Measurements from ENCODE around the gene PSRC1.
A peak's percentile ranks its signal among the peaks of the same experiment; 100 is the strongest.

PSRC1 gene

GRCh38 chr1:109265016-109265415, 17.9 kb downstream of the PSRC1 start:
- H2AFZ ChIP-seq (ENCODE audit: low read length), result no peak overlapping the region
- H4K20me1 ChIP-seq (ENCODE audit: insufficient read depth, low read length, poor library complexity, severe bottlenecking), result no peaks in the 10 kb centered on the region
- H3K4me1 ChIP-seq (ENCODE audit: insufficient read depth, low read length, poor library complexity, severe bottlenecking), result no peaks in the 10 kb centered on the region
- H3K79me2 ChIP-seq (ENCODE audit: insufficient read depth, low read length), result no peaks in the 10 kb centered on the region
- H3K9me2 ChIP-seq (replicated peaks; ENCODE audit: low read depth, low read length), result no peaks in the 10 kb centered on the region
- H3K4me3 ChIP-seq (ENCODE audit: low read length, poor library complexity, severe bottlenecking), result no peak overlapping the region
- H3K9ac ChIP-seq (ENCODE audit: low read depth, low read length, poor library complexity, severe bottlenecking), result no peak overlapping the region
- H3K27me3 ChIP-seq (ENCODE audit: insufficient read depth, low read length, poor library complexity, severe bottlenecking), result no peaks in the 10 kb centered on the region
- H3K36me3 ChIP-seq (ENCODE audit: insufficient read depth, low read length), result no peaks in the 10 kb centered on the region
- H3K9me3 ChIP-seq (ENCODE audit: insufficient read depth, low read depth, low read length), result no peaks in the 10 kb centered on the region
- H3F3A ChIP-seq (ENCODE audit: low read depth), result no peaks in the 10 kb centered on the region
- no peak overlapping the region for H3K4me2 ChIP-seq (ENCODE audit: low read depth, low read length, poor library complexity, severe bottlenecking)
- no peak for TF ChIP-seq EZH2phosphoT487 (IDR thresholded peaks at IDR 0.05; ENCODE audit: borderline replicate concordance)
- no peak for TF ChIP-seq CTCF (conservative IDR thresholded peaks at IDR 0.05; ENCODE audit: low read length)

- H3K36me3 ChIP-seq (ENCODE audit: insufficient read depth, low read length), result no peaks in the 10 kb centered on the region
- no peaks in the 10 kb centered on the region for H3K4me1 ChIP-seq (ENCODE audit: insufficient read depth, low read length, poor library complexity, severe bottlenecking)
- no peaks in the 10 kb centered on the region for H3K9me2 ChIP-seq (replicated peaks; ENCODE audit: low read depth, low read length)
- H3K79me2 ChIP-seq (ENCODE audit: insufficient read depth, low read length), result no peaks in the 10 kb centered on the region
- H3K4me2 ChIP-seq (ENCODE audit: low read depth, low read length, poor library complexity, severe bottlenecking), result no peak overlapping the region
- no peaks in the 10 kb centered on the region for H4K20me1 ChIP-seq (ENCODE audit: insufficient read depth, low read length, poor library complexity, severe bottlenecking)
- H2AFZ ChIP-seq (ENCODE audit: low read length), result no peak overlapping the region
- TF ChIP-seq CTCF (conservative IDR thresholded peaks at IDR 0.05; ENCODE audit: low read length), result no peak
- no peak for TF ChIP-seq EZH2phosphoT487 (IDR thresholded peaks at IDR 0.05; ENCODE audit: borderline replicate concordance)
- H3F3A ChIP-seq (ENCODE audit: low read depth), result no peaks in the 10 kb centered on the region
- H3K9ac ChIP-seq (ENCODE audit: low read depth, low read length, poor library complexity, severe bottlenecking), result no peak overlapping the region
- no peak overlapping the region for H3K4me3 ChIP-seq (ENCODE audit: low read length, poor library complexity, severe bottlenecking)
- no peaks in the 10 kb centered on the region for H3K27me3 ChIP-seq (ENCODE audit: insufficient read depth, low read length, poor library complexity, severe bottlenecking)
- H3K9me3 ChIP-seq (ENCODE audit: insufficient read depth, low read depth, low read length), result no peaks in the 10 kb centered on the region
Measured at GRCh38 chr1:109264379-109264755, 18.6 kb downstream of the PSRC1 start.

GRCh38 chr1:109263597-109264378, 19.2 kb downstream of the PSRC1 start:
- Histone ChIP-seq H3K4me2 (ENCODE audit: low read depth, low read length, poor library complexity, severe bottlenecking) (no peak overlapping the region), H3K9me3 (ENCODE audit: insufficient read depth, low read depth, low read length) (no peaks in the 10 kb centered on the region), H2AFZ (ENCODE audit: low read length) (no peak overlapping the region), H3K9ac (ENCODE audit: low read depth, low read length, poor library complexity, severe bottlenecking) (no peak overlapping the region), H3K36me3 (ENCODE audit: insufficient read depth, low read length) (no peaks in the 10 kb centered on the region), H3K27me3 (ENCODE audit: insufficient read depth, low read length, poor library complexity, severe bottlenecking) (no peaks in the 10 kb centered on the region), H4K20me1 (ENCODE audit: insufficient read depth, low read length, poor library complexity, severe bottlenecking) (no peaks in the 10 kb centered on the region), H3K4me1 (ENCODE audit: insufficient read depth, low read length, poor library complexity, severe bottlenecking) (no peaks in the 10 kb centered on the region), H3K79me2 (ENCODE audit: insufficient read depth, low read length) (no peaks in the 10 kb centered on the region), H3F3A (ENCODE audit: low read depth) (no peaks in the 10 kb centered on the region), H3K4me3 (ENCODE audit: low read length, poor library complexity, severe bottlenecking) (no peak overlapping the region), H3K9me2 (replicated peaks; ENCODE audit: low read depth, low read length) (no peaks in the 10 kb centered on the region)
- TF ChIP-seq EZH2phosphoT487 (IDR thresholded peaks at IDR 0.05; ENCODE audit: borderline replicate concordance) (no peak), CTCF (conservative IDR thresholded peaks at IDR 0.05; ENCODE audit: low read length) (peak; percentile 99)
